Superior temporal gyrus (tissue), 1 donor: ENCODE measurements around the gene POU6F1.

Source experiments
- DNase-seq: peaks from one replicate; pipeline ENCODE4 v3.0.0-alpha.2; 2016; ENCODE audit errors: extremely low spot score

Gene POU6F1

DNA sequence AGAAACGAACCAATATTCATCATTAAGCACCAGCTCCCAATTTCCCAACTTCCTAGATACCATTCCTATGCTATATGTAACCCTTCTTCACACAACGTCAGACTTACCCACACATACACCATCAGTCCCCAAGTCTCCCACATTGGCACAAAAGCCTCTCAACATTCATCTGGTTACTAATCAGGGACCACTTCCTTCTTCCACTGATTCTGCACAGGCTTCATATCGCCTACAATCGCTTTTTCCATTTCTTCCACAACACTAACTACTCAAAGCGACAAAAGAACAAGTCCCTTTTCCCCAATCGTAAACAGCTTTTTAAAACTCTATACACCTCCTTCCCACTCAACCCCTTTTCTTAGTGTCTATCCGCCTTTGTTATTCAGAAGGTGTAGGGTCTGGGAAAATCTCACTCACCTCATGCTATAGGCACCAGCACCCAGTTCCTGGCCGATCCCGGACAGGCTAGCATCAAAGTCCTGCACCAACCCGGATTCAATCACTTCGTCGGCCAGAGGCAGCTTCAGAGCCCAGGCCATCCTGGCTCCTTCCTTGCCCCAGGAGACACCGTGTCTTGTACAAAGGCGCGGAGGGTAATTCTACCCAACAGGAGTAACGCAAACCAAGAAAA, 45.9 kb downstream of the POU6F1 start:
- no peak for DNase-seq

GRCh38 chr12:51163795-51164194, 54.1 kb downstream of the POU6F1 start:
- DNase-seq: no peak

- DNase-seq: no peak
Measured at GRCh38 chr12:51162217-51162616, 55.6 kb downstream of the POU6F1 start.

- no peak for DNase-seq
Measured at GRCh38 chr12:51160814-51161459, 56.9 kb downstream of the POU6F1 start.

- DNase-seq: no peak
Measured at GRCh38 chr12:51156245-51156765, 61.6 kb downstream of the POU6F1 start.

DNA sequence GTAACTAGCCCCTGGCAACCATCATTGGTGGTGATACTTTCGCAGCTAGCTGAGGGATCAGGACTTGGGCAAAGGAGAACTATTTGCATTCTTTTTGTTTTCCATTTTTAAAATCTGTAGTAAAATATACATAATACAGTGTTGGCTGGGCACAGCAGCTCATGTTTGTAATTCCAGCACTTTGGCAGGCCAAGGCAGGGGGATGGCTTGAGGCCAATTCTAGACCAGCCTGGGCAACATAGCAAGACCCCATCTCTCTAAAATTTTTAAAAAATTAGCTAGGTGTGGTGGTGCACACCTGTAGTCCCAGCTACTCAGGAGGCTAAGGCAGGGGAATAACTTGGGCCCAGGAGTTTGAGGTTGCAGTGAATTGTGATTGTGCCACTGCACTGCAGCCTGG, 64.9 kb downstream of the POU6F1 start:
- DNase-seq: no peak

DNA sequence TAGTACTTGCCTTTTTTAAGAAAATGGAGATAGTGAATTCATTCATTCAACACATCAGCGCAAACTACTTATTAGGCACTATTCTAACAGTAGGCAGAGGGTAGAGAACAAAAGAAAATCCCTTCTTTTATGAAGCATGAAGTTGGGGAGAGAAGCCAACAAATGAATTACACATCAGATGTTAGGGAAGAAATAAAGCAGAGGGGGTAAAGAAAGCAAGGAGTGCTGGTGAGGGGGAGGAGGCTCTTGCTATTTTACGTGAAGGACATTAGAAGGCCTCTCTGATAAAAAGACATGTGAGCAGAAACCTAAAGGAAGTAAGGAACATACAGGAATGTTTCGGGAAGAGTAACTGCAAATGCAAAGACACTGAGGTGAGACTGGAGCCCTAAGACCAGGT, 67.1 kb downstream of the POU6F1 start:
- DNase-seq: no peak

- DNase-seq: no peak
Measured at GRCh38 chr12:51147309-51147708, 70.6 kb downstream of the POU6F1 start.

GRCh38 chr12:51139292-51139844, 78.5 kb downstream of the POU6F1 start:
- DNase-seq: no peak
